ENCODE data around the gene DPH2. TPM values are rescaled to one million over a fixed set of nuclear protein-coding genes. Genes with fewer than 3 reads are reported as not detected.

The DPH2 gene
- total RNA-seq, 1 experiment from 2014 or later = 38.9 TPM

DNA sequence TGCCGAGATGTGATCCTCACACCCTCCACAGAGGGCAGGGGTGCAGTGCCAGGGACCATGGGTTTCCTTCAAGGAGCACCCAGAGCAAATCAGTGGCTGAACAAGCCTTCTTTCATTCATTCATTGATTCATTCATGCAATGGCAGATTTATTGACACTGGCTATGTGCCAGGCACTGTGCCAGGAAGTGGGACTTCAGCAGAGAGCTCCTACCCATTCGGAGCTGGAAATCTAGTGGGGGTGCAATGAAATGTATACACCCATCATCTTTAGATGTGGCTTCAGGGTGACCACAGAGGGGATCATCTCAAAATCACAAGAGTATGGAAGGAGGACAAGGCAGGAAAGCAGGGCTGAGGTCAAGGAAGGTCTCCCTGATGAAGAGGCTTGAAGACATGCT is 42.6 kb downstream of the DPH2 start:
- no peak for DNase-seq (ENCODE audit: unreplicated experiment)
- Mint-ChIP-seq H3K27me3 (ENCODE audit: insufficient read depth, unreplicated experiment) (no peaks in the 10 kb centered on the region), H3K4me3 (ENCODE audit: unreplicated experiment) (no peak overlapping the region), H3K9me3 (ENCODE audit: unreplicated experiment) (no peaks in the 10 kb centered on the region), H3K27ac (ENCODE audit: low read depth, unreplicated experiment) (no peak overlapping the region), H3K4me1 (ENCODE audit: insufficient read depth, unreplicated experiment) (no peaks in the 10 kb centered on the region), H3K36me3 (ENCODE audit: insufficient read depth, unreplicated experiment) (peaks cover 11% of the 10 kb centered on the region)
- TF ChIP-seq, protein P1, sequence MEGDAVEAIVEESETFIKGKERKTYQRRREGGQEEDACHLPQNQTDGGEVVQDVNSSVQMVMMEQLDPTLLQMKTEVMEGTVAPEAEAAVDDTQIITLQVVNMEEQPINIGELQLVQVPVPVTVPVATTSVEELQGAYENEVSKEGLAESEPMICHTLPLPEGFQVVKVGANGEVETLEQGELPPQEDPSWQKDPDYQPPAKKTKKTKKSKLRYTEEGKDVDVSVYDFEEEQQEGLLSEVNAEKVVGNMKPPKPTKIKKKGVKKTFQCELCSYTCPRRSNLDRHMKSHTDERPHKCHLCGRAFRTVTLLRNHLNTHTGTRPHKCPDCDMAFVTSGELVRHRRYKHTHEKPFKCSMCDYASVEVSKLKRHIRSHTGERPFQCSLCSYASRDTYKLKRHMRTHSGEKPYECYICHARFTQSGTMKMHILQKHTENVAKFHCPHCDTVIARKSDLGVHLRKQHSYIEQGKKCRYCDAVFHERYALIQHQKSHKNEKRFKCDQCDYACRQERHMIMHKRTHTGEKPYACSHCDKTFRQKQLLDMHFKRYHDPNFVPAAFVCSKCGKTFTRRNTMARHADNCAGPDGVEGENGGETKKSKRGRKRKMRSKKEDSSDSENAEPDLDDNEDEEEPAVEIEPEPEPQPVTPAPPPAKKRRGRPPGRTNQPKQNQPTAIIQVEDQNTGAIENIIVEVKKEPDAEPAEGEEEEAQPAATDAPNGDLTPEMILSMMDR (IDR thresholded peaks at IDR 0.05; ENCODE audit: unreplicated experiment) = no peak
- no TSS peak for BruUV-seq (replicated peaks)
- ChIA-PET POLR2A (interaction anchor here (1.0 kb wide), 1 partner anchor 16 kb away, joined by 4 read pairs; no protein-coding TSS in a partner anchor), CTCF (no interaction called here)
- intact Hi-C loops (cut with micrococcal nuclease) = no loop called here

DNA sequence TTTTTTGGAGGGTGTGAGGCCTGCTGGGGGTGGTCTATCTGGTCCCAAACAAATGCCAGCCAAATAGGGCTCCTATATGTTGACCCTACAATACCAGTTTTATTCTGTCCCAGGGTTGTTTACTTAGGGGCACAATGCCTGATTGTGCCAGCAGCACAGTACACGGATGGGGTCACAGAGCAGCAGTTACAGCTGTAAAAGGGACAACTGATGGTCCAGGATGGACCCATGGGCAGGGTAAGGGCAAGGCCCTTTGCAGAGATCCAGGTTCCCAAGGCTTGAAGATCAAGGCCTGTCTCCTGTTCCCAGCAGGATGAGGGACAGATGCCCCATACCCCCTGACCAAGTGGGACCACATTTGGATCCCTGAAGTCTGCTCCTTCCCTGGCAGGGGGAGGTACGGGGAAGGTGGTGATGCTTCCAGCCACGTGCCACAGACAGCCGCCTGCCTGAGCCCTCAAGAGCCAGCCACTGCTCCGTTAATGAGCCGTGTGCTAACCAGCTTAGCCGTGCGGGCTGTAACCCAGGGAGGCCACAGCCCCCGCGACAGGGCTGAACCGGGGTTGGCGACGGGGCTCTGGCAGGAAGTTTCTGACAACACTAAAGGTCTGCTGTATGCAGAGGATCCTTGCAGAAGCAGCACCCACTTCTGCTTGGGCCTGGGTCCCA is 43.3 kb downstream of the DPH2 start:
- no TSS peak for BruUV-seq (replicated peaks)
- intact Hi-C loops (cut with micrococcal nuclease) = no loop called here
- H3K9me3 Mint-ChIP-seq (ENCODE audit: unreplicated experiment) = no peaks in the 10 kb centered on the region
- TF ChIP-seq, protein P1 (IDR thresholded peaks at IDR 0.05; ENCODE audit: unreplicated experiment) = no peak
- no peaks in the 10 kb centered on the region for H3K27me3 Mint-ChIP-seq (ENCODE audit: insufficient read depth, unreplicated experiment)
- H3K4me1 Mint-ChIP-seq (ENCODE audit: insufficient read depth, unreplicated experiment) = no peaks in the 10 kb centered on the region
- CTCF ChIA-PET = interaction anchor here (0.7 to 2.5 kb wide), 3 partner anchors 13 to 607 kb away, joined by 3 to 22 read pairs (median 3); no protein-coding TSS in a partner anchor
- H3K27ac Mint-ChIP-seq (ENCODE audit: low read depth, unreplicated experiment) = no peak overlapping the region
- POLR2A ChIA-PET = no interaction called here
- H3K36me3 Mint-ChIP-seq (ENCODE audit: insufficient read depth, unreplicated experiment) = peaks cover 11% of the 10 kb centered on the region
- H3K4me3 Mint-ChIP-seq (ENCODE audit: unreplicated experiment) = no peak overlapping the region
- no peak for DNase-seq (ENCODE audit: unreplicated experiment)

DNA sequence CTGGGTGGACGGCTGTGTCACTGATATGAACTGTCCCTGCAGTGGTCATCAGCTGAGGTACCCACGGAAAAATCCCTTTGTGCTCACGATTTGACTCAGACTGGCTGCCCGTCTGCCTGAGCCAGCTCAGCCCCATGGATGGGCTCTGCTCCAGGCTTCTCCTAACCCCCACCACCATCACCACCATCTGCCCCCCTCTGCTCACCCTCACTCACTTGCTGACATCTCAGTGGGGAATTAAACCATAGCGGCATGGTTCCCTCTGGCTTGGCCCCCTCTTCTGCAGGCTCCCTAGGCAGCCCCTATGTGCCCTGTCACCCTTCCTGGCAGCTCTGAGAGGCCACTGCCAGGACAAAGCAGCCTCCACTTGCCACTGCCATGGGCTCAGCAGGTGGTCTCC is 44.1 kb downstream of the DPH2 start:
- no peak for DNase-seq (ENCODE audit: unreplicated experiment)
- Mint-ChIP-seq H3K27ac (ENCODE audit: low read depth, unreplicated experiment) (no peak overlapping the region), H3K36me3 (ENCODE audit: insufficient read depth, unreplicated experiment) (peaks cover 5% of the 10 kb centered on the region), H3K4me3 (ENCODE audit: unreplicated experiment) (no peak overlapping the region), H3K27me3 (ENCODE audit: insufficient read depth, unreplicated experiment) (no peaks in the 10 kb centered on the region), H3K4me1 (ENCODE audit: insufficient read depth, unreplicated experiment) (no peaks in the 10 kb centered on the region), H3K9me3 (ENCODE audit: unreplicated experiment) (no peaks in the 10 kb centered on the region)
- BruUV-seq (replicated peaks) = no TSS peak
- CTCF ChIA-PET = interaction anchor here (1.1 to 2.5 kb wide), 3 partner anchors 8 to 21 kb away, joined by 3 to 22 read pairs (median 12); no protein-coding TSS in a partner anchor
- POLR2A ChIA-PET = no interaction called here
- TF ChIP-seq, protein P1 (IDR thresholded peaks at IDR 0.05; ENCODE audit: unreplicated experiment) = no peak
- intact Hi-C loops (cut with micrococcal nuclease) = no loop called here

DNA sequence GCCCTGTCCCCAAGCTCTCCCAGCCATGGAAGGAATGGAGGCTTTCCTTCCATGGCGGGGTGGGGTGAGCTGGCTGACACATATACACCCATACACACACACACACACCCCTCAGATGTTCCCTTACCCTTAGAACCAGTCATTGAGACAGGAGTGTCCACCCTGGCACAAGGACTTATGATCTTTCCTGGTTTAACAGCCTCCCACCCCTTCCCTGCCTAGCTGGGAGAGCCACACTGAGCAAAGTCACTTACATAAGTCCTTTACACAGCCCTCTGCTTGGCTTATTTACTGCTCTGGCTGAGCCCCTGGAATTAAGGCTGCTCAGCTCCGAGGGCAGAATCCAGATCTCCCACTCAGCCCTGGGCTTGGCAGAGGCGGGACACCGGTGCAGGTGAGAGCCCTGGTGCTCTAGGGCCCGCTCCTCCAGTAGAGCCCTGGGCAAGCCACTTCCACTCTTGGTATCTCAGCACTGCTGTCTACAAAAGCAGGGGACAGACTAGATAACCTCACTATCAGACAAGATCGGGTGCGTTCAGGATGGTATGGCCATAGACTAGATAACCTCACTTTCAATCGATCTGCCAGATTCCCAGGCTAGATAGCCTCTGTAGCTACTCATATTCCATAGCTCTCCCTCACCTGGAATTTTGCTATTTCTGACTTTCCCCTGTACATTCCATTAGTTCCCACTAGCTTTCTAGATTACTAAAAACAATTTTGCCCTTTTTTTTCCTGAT is 44.7 kb downstream of the DPH2 start:
- BruUV-seq (replicated peaks) = no TSS peak
- Mint-ChIP-seq H3K4me1 (ENCODE audit: insufficient read depth, unreplicated experiment) (no peaks in the 10 kb centered on the region), H3K4me3 (ENCODE audit: unreplicated experiment) (no peak overlapping the region), H3K36me3 (ENCODE audit: insufficient read depth, unreplicated experiment) (no peaks in the 10 kb centered on the region), H3K27ac (ENCODE audit: low read depth, unreplicated experiment) (no peak overlapping the region), H3K27me3 (ENCODE audit: insufficient read depth, unreplicated experiment) (no peaks in the 10 kb centered on the region), H3K9me3 (ENCODE audit: unreplicated experiment) (no peaks in the 10 kb centered on the region)
- DNase-seq (ENCODE audit: unreplicated experiment) = no peak
- POLR2A ChIA-PET = no interaction called here
- intact Hi-C loops (cut with micrococcal nuclease) = no loop called here
- TF ChIP-seq, protein P1 (IDR thresholded peaks at IDR 0.05; ENCODE audit: unreplicated experiment) = no peak
- CTCF ChIA-PET = interaction anchor here (0.6 to 2.5 kb wide), 6 partner anchors 9 to 638 kb away, joined by 3 to 22 read pairs (median 6); no protein-coding TSS in a partner anchor

Data from MCF 10A (cell line).